Measurements from ENCODE around the gene ASCC1. TPM values are rescaled to one million over a fixed set of nuclear protein-coding genes. Genes with fewer than 3 reads are reported as not detected.
"Not testable (repeated sequence)": the region's sequence is repeated elsewhere in the genome, so short reads cannot be mapped to it uniquely, and the experiment has no call there.

The ASCC1 gene
- total RNA-seq, 1 experiment from 2014 or later = 39.4 TPM

DNA sequence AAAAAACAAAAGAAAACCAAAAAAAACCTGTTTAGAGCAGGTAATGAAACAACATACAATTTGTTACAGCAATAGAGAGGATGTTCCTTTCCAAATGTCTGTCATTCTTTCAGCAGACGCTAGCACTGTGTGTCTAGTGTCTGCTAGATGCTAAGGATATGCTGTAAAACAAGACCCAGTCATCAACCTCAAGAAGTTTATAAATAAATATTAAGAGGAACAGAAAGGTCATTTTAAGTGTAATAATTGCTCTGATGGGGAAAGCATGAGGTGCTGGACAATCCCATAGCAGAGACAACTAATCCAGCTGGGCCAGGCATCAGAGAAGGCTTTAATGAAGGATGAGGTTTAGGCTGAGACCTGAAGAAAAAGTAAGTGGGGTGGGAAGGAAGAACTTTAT is 23.3 kb upstream of the ASCC1 start:
- Histone ChIP-seq H3K27ac (no peak overlapping the region), H3K4me1 (replicated peaks) (peaks cover 33% of the 10 kb centered on the region), H3K27me3 (replicated peaks) (no peaks in the 10 kb centered on the region), H3K4me3 (no peak overlapping the region), H3K9me3 (replicated peaks) (no peaks in the 10 kb centered on the region; the same call in 1 of the 2 replicates), H3K36me3 (peaks cover 16% of the 10 kb centered on the region)
- no peak for DNase-seq (ENCODE audit: low read depth in 1 of 2, low spot score in 2 of 2)

DNA sequence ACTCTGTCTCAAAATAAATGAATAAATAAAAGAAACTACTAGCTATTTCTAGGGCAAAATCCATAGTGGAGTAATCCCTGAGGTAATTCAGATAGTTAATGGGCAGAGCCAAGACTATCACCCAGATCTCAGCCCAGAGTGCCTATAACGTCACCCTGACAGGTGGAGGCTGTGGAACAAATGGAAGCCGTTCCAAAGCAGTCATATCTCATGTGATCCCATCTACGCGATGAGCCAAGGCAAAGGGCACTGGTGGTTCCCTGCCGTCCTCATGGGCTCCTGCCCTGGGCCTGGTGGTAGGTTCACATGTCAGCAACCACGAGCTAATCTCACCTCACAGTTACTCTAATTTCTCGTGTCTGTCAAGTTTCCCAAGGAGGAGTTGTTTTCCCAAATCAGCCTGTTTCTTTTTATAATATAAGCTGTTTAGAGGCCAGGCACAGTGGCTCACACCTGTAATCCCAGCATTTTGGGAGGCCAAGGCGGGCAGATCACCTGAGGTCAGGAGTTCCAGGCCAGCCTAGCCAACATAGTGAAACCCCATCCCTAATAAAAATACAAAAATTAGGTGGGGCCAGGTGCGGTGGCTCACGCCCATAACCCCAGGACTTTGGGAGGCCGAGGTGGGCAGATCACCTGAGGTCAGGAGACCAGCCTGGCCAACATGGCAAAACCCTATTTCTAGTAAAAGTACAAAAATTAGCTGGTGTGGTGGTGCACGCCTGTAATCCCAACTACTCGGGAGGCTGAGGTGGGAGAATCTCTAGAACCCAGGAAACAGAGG is 22.5 kb upstream of the ASCC1 start:
- Histone ChIP-seq H3K36me3 (peaks cover 24% of the 10 kb centered on the region), H3K27ac (no peak overlapping the region), H3K4me3 (no peak overlapping the region), H3K4me1 (replicated peaks) (peaks cover 25% of the 10 kb centered on the region), H3K9me3 (replicated peaks) (no peaks in the 10 kb centered on the region; the same call in 1 of the 2 replicates), H3K27me3 (replicated peaks) (no peaks in the 10 kb centered on the region)
- DNase-seq (ENCODE audit: low read depth in 1 of 2, low spot score in 2 of 2) = no peak

DNA sequence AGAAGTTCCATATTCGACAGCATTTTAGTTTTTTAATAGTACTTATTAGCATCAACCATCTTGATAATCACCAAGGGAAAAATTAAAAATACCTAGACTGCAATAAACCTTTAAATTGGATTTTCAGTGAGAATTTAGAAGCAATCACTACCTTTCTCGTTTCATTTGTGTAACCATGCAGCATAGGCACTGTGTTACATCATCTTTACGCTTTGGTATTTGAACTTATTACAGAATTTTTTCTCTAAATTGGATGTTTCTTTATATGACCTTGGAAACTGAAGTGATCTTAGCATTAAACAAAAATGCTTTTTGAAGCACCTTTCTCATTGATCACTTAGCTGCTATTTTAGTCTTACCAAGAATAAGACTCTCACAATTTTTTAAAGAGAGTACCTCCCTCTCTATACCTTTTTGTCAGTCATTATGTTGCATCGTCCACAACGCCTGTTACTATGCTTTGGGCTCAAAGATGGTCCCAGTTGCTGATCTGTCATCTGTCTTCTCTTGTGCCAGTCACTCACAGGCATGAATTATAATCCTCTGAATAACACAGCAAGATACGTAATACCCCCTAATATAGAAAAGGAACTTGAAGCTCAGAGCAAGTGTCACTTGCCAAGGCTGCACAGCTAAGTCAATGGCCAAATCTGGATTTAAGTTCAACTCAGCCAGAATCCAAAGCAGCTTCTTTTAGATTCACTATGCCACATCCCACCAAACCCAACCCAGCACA is 19.6 kb upstream of the ASCC1 start:
- no peak for DNase-seq (ENCODE audit: low read depth in 1 of 2, low spot score in 2 of 2)
- H3K4me3 ChIP-seq = no peak overlapping the region
- H3K27ac ChIP-seq = no peak overlapping the region
- H3K27me3 ChIP-seq (replicated peaks) = no peaks in the 10 kb centered on the region
- H3K36me3 ChIP-seq = peaks cover 41% of the 10 kb centered on the region
- H3K9me3 ChIP-seq (replicated peaks) = no peaks in the 10 kb centered on the region; the same call in 1 of the 2 replicates
- no peaks in the 10 kb centered on the region for H3K4me1 ChIP-seq (replicated peaks)

DNA sequence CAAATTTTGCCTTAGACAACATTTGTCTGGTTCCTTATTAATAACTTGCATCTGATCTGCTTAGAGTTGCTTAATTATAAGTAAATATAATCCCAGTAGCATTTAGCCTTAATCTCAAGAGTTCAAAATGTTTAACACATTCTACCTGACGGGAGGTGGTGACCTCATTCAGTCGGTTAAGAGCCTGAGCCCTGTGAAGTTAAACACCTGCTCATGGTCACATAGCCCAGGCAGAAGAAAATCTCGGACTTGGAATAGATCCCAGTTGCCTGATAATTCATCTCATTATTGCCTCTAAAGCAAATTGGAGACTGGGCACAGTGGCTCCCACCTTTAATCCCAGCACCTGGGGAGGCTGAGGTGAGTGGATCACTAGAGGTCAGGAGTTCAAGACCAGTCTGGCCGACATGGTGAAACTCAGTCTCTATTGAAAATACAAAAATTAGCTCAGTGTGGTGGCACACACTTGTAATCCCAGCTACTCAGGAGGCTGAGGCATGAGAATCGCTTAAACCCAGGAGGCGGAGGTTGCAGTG is 18.6 kb upstream of the ASCC1 start:
- Histone ChIP-seq H3K4me3 (no peak overlapping the region), H3K36me3 (peaks cover 49% of the 10 kb centered on the region), H3K27ac (no peak overlapping the region), H3K27me3 (replicated peaks) (no peaks in the 10 kb centered on the region), H3K9me3 (replicated peaks) (no peaks in the 10 kb centered on the region; the same call in 1 of the 2 replicates), H3K4me1 (replicated peaks) (no peaks in the 10 kb centered on the region)
- no peak for DNase-seq (ENCODE audit: low read depth in 1 of 2, low spot score in 2 of 2)

DNA sequence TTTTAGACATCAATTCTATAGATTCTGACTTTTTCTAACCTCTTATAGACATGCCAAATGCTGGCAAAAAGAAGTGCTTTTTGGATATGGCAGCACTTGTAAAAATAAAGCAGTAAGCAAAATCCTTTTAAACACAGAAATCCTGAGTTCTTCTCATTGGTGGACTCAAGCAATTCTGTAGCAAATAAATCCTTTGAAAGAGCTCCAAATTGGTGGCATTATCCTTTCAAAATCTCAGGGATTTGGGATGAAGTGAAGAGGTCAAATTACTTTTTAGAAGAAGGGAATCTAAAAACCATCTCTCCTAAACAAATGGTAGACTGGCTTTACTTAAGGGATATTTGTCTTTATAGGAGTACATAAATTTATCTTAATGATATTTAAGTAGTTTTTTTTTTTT is 17.5 kb upstream of the ASCC1 start:
- Histone ChIP-seq H3K27ac (no peak overlapping the region), H3K4me1 (replicated peaks) (no peaks in the 10 kb centered on the region), H3K36me3 (peaks cover 50% of the 10 kb centered on the region), H3K4me3 (no peak overlapping the region), H3K9me3 (replicated peaks) (no peaks in the 10 kb centered on the region; the same call in 1 of the 2 replicates), H3K27me3 (replicated peaks) (no peaks in the 10 kb centered on the region)
- DNase-seq (ENCODE audit: low read depth in 1 of 2, low spot score in 2 of 2) = no peak

DNA sequence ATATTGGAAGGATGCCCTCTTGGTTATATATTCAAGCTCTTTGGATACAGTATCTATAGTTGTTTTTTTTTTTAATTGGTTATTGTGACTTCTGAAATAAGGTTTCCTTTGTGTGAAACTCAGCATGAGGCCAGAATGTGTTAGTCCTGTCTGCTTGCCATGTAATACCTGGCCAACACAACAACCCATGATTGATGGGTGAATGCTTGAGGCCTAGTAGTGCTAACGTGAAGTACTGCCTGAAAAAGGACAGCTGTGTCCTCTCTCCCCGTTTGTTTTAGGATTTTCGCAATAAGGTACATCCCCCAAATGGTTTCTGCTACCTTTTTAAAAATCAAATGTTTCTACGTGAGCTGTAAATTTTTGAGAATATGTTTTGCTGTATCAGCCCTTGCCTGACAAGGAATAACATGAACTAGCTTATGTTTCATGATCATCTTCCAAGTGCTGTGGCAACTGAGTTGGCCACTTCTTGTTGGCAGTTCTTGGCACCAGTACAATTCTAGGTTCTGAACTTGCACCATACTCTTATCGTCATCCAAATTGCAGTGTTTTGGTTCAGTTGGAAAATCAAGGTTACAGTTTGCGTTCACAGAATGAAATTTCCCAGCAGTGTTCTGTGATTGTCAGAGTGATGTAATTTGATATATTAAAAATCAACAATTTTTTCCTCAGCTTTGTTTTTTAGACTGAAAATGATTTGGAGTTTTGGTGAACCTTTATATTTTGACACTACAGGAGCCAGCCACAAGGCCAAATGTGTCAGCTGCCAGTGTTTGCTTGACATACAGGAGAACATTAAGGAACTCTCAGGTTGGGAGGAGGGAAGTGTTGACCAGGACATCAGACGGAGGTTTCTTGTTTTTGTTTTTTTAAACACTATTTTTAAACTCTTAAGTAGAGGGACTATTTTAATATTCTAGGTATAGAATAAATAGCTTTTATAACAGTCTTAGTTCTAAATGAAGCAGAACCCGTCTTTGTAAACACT is 13.5 kb upstream of the ASCC1 start:
- Histone ChIP-seq H3K27me3 (replicated peaks) (no peaks in the 10 kb centered on the region), H3K27ac (no peak overlapping the region), H3K4me3 (no peak overlapping the region), H3K9me3 (replicated peaks) (no peaks in the 10 kb centered on the region), H3K4me1 (replicated peaks) (no peaks in the 10 kb centered on the region), H3K36me3 (peaks cover 62% of the 10 kb centered on the region)
- DNase-seq (ENCODE audit: low read depth in 1 of 2, low spot score in 2 of 2) = no peak

DNA sequence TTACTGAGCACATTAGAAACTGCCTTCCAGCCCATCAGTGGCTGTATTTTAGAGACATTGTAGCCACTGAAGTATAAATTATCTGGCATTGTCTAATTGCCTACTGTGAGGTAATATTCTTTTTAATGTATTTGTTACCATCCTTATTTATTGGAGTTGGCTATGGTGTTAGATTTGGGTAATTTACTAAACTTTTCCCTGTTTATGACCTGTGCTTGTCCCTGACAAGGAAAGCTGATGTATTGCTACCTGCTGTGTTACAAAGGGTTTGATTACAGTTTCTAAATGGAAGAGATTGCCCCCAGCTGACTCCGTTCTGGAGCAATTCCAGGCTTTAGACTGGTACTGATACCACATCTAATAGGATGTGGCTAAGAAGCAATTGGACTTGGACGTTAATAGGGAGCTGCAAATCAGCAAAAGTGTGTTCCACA is 12.3 kb upstream of the ASCC1 start:
- Histone ChIP-seq H3K4me3 (no peak overlapping the region), H3K27me3 (replicated peaks) (no peaks in the 10 kb centered on the region), H3K36me3 (peaks cover 61% of the 10 kb centered on the region), H3K27ac (no peak overlapping the region), H3K9me3 (replicated peaks) (no peaks in the 10 kb centered on the region), H3K4me1 (replicated peaks) (no peaks in the 10 kb centered on the region)
- no peak for DNase-seq (ENCODE audit: low read depth in 1 of 2, low spot score in 2 of 2)

DNA sequence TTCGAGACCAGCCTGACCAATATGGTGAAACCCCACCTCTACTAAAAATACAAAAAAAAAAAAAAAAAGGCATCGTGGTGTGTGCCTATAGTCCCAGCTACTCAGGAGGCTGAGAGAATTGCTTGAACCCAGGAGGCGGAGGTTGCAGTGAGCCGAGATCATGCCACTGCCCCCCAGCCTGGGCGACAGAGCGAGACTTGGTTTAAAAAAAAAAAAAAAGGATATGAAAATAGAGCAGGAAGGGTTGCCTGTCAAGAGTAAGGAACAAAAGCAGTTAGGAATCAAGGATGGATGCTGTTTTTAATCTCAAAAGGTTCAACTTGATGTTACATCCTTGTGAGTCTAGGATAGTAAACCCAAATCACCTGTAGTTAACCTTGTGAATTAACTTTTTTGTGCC is 11.8 kb upstream of the ASCC1 start:
- Histone ChIP-seq H3K4me3 (no peak overlapping the region), H3K27ac (no peak overlapping the region), H3K4me1 (replicated peaks) (no peaks in the 10 kb centered on the region), H3K9me3 (replicated peaks) (no peaks in the 10 kb centered on the region), H3K36me3 (peaks cover 56% of the 10 kb centered on the region), H3K27me3 (replicated peaks) (no peaks in the 10 kb centered on the region)
- no peak for DNase-seq (ENCODE audit: low read depth in 1 of 2, low spot score in 2 of 2)

DNA sequence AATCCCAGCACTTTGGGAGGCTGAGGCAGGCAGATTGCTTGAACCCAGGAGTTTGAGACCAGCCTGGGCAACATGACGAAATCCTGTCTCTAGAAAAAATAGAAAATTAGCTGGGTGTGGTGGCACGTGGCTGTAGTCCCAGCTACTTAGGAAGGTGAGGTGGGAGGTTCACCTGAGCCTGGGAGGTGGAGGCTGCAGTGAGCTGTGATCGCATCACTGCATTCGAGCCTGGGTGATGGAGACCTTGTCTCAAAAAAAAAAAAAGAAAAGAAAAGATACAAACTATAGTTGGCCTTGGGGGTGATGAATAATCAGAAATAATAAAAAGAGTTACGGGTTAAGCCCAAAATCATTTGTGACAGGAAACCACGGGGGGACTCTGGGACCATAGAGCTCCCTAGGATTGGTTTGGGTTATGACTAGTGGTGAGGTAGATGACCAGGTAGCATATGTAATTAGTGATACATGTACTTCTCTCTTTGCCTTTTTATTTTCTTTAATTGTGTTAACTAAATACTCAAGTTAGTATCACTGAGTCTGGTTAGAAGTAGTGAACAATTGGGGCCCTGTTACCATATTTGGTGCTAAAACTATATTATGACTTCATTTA is 10.4 kb upstream of the ASCC1 start:
- H3K27ac ChIP-seq = 0 out of 2 replicates have a peak overlapping the region, but pooled peaks have one; percentile 17

DNA sequence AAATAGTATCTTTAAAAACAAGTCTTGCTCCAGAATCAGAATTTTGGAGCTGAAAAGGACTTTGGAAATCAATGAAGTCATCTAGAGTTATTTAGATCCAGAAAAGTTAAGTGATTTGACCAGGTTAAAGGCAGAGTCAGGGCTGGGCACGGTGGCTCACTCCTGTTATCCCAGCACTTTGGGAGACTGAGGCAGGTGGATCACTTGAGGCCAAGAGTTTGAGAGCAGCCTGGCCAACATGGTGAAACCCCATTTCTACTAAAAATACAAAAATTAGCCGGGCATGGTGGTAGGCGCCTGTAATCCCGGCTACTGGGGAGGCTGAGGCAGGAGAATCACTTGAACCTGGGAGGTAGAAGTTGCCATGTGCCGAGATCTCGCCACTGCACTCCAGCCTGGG is 8.1 kb upstream of the ASCC1 start:
- H3K36me3 ChIP-seq = peaks cover 42% of the 10 kb centered on the region
- H3K4me3 ChIP-seq; H3K4me1 ChIP-seq (replicated peaks); H3K27me3 ChIP-seq (replicated peaks); H3K9me3 ChIP-seq (replicated peaks); DNase-seq (ENCODE audit: low read depth in 1 of 2, low spot score in 2 of 2); H3K27ac ChIP-seq: not testable (repeated sequence)

More for the DNA sequence above, 10.4 kb upstream of the ASCC1 start:
- no peaks in the 10 kb centered on the region for H3K27me3 ChIP-seq (replicated peaks)
- H3K4me3 ChIP-seq = no peak overlapping the region
- no peak for DNase-seq (ENCODE audit: low read depth in 1 of 2, low spot score in 2 of 2)
- H3K36me3 ChIP-seq = peaks cover 53% of the 10 kb centered on the region
- H3K4me1 ChIP-seq (replicated peaks) = no peaks in the 10 kb centered on the region
- no peaks in the 10 kb centered on the region for H3K9me3 ChIP-seq (replicated peaks)

DNA sequence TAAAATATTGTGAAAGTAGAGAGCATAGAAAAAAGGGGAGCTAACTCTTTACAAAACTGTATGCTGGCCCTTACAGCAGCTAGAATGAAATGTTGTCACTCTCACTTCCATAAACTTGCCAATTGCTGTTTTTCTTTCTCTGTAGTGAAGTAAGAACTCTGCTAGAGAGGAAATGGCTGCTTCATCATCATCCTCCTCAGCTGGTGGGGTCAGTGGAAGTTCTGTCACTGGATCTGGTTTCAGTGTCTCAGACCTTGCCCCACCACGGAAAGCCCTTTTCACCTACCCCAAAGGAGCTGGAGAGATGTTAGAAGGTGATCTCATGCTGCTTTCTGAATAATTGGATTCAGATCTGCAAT is 7.6 kb upstream of the ASCC1 start:
- no peaks in the 10 kb centered on the region for H3K4me1 ChIP-seq (replicated peaks)
- no peak for DNase-seq (ENCODE audit: low read depth in 1 of 2, low spot score in 2 of 2)
- H3K27ac ChIP-seq = no peak overlapping the region
- no peak overlapping the region for H3K4me3 ChIP-seq
- peaks cover 42% of the 10 kb centered on the region for H3K36me3 ChIP-seq
- H3K9me3 ChIP-seq (replicated peaks) = no peaks in the 10 kb centered on the region
- no peaks in the 10 kb centered on the region for H3K27me3 ChIP-seq (replicated peaks)

DNA sequence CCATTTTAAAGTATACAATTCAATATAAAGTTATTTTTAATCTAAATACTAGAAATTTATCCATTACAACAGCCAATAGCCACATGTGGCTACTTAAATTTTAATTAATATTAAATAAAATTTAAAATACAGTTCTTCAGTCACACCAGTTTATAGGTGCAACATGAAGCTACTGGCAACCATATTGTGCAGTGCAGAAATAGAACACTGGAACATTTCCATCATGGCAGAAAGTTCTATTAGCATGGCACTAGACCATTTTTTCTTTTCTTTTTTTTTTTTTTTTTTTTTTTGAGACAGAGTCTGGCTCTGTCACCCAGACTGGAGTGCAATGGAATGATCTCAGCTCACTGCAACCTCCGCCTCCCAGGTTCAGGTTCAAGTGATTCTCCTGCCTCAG is 5.2 kb upstream of the ASCC1 start:
- Histone ChIP-seq H3K36me3 (peaks cover 29% of the 10 kb centered on the region), H3K9me3 (replicated peaks) (no peaks in the 10 kb centered on the region), H3K27ac (no peak overlapping the region), H3K4me1 (replicated peaks) (peaks cover 5% of the 10 kb centered on the region), H3K27me3 (replicated peaks) (no peaks in the 10 kb centered on the region), H3K4me3 (no peak overlapping the region)
- no peak for DNase-seq (ENCODE audit: low read depth in 1 of 2, low spot score in 2 of 2)

DNA sequence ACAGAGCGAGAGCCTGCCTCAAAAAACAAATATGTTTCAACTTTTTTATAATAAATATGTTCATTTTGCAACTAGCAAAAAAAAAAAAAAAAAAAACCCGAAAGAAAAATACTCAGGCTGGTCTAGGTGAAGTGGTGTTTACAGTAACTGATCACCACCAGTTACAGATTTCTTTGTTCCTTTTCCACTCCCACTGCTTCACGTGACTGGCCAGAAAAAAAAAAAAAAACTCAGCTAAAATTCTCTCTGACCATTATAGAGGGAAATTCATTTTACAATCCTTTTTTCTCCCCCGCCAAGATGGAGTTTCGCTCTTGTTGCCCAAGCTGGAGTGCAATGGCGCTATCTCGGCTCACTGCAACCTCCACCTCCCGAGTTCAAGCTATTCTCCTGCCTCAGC is 4.6 kb upstream of the ASCC1 start:
- Histone ChIP-seq H3K36me3 (peaks cover 23% of the 10 kb centered on the region), H3K27me3 (replicated peaks) (no peaks in the 10 kb centered on the region), H3K4me3 (no peak overlapping the region), H3K9me3 (replicated peaks) (no peaks in the 10 kb centered on the region), H3K4me1 (replicated peaks) (peaks cover 5% of the 10 kb centered on the region), H3K27ac (no peak overlapping the region)
- no peak for DNase-seq (ENCODE audit: low read depth in 1 of 2, low spot score in 2 of 2)

Data from SJSA1 (cell line).